Breast epithelium (tissue), 4 donors: ENCODE results near the gene RNF111. TPM values are rescaled to one million over a fixed set of nuclear protein-coding genes. Genes with fewer than 3 reads are reported as not detected.

Experiments used
- DNase-seq, 2 donors: peaks; one replicate each; pipeline ENCODE4 v3.0.0-alpha.2; 2019; ENCODE audit warnings: low spot score in 2 of 2
- H3K27ac ChIP-seq, 2 donors: fragments of 200-600 bp; sonication (generic) in 1 of 2; one replicate each; pipeline ENCODE4 v1.5.1; 2016 to 2019; ENCODE audit warnings: mild to moderate bottlenecking in 1 of 2
- H3K27me3 ChIP-seq, 2 donors: fragments of 200-600 bp; sonication (generic) in 1 of 2; one replicate each; pipeline versions ENCODE4 v1.5.1 to v1.6.0; 2017 to 2019; ENCODE audit warnings: control low read depth in 1 of 2, mild to moderate bottlenecking in 1 of 2
- H3K36me3 ChIP-seq: fragments of 200-600 bp; one replicate; pipeline ENCODE4 v1.5.1; 2019
- H3K4me1 ChIP-seq, 2 donors: fragments of 200-600 bp; sonication (generic); one replicate each; pipeline ENCODE4 v1.5.1; 2016 to 2019; ENCODE audit warnings: control low read depth in 1 of 2
- H3K4me3 ChIP-seq, 3 donors: fragments of 200-600 bp; sonication (generic); 1 replicate in 2 of 3; 2 replicates in 1 of 3; pipeline ENCODE4 v1.5.1; 2016 to 2019; ENCODE audit warnings: mild to moderate bottlenecking in 3 of 3, moderate library complexity in 2 of 3
- H3K9me3 ChIP-seq, 2 donors: fragments of 200-600 bp; sonication (generic) in 1 of 2; one replicate each; pipeline ENCODE4 v1.5.1; 2016 to 2019; ENCODE audit warnings: control low read depth in 1 of 2
- CTCF ChIP-seq, 3 donors: fragments of 450-650 bp; IDR thresholded peaks; one replicate each; pipeline ENCODE4 v1.5.1; 2016 to 2017; ENCODE audit warnings: antibody characterized with exemption in 3 of 3, mild to moderate bottlenecking in 3 of 3, moderate library complexity in 3 of 3
- POLR2A ChIP-seq: fragments of 450-650 bp; IDR thresholded peaks from one replicate; pipeline ENCODE4 v1.6.1; 2016; ENCODE audit warnings: antibody characterized with exemption, mild to moderate bottlenecking, moderate library complexity
- POLR2AphosphoS5 ChIP-seq, 3 donors: sonication (generic); formaldehyde crosslinking; IDR thresholded peaks; one replicate each; pipeline ENCODE4 v1.6.1; 2017; ENCODE audit warnings: antibody characterized with exemption in 3 of 3
- intact Hi-C: fragments of 100-400 bp; cut with DNase I; formaldehyde crosslinking; loops from one replicate; pipeline ENCODE4 v1.15.1; 2023; ENCODE audit warnings: low total_unique reads
- total RNA-seq, 3 donors: library from RNA; depleted of rRNA; stranded (reverse); fragments of >200 nt; gene quantifications; one replicate each; pipeline ENCODE4 v1.1.0, GENCODE V29; 2016

RNF111 gene
- total RNA-seq, 3 donors from 2014 or later, result 18.4 to 36.9 (median 27.9) TPM

- Histone ChIP-seq H3K4me1 (no peaks in the 10 kb centered on the region), H3K4me3 (no peak overlapping the region), H3K36me3 (peaks cover 23% of the 10 kb centered on the region), H3K27me3 (no peaks in the 10 kb centered on the region), H3K9me3 (no peaks in the 10 kb centered on the region), H3K27ac (no peak overlapping the region)
- DNase-seq, result no peak
- TF ChIP-seq POLR2AphosphoS5 (IDR thresholded peaks at IDR 0.05) (no peak), CTCF (IDR thresholded peaks at IDR 0.05) (no peak), POLR2A (no peak)
- intact Hi-C loops, result no loop called here
These were observed 100.3 kb downstream of the RNF111 start for GRCh38 chr15:59087731-59088130.

- H3K4me1 ChIP-seq, result no peaks in the 10 kb centered on the region
- TF ChIP-seq POLR2AphosphoS5 (IDR thresholded peaks at IDR 0.05) (no peak), CTCF (IDR thresholded peaks at IDR 0.05) (no peak), POLR2A (no peak)
- peaks cover 12% of the 10 kb centered on the region for H3K36me3 ChIP-seq
These were observed 106.6 kb downstream of the RNF111 start for GRCh38 chr15:59094077-59094476.

GRCh38 chr15:59096429-59096828, 109.0 kb downstream of the RNF111 start:
- no peaks in the 10 kb centered on the region for H3K4me1 ChIP-seq
- no peak overlapping the region for H3K27ac ChIP-seq
- no peak for DNase-seq
- intact Hi-C loops, result no loop called here
- no peaks in the 10 kb centered on the region for H3K27me3 ChIP-seq
- H3K9me3 ChIP-seq, result no peaks in the 10 kb centered on the region
- H3K36me3 ChIP-seq, result peaks cover 7% of the 10 kb centered on the region
- no peak overlapping the region for H3K4me3 ChIP-seq
- no peak for TF ChIP-seq POLR2AphosphoS5 (IDR thresholded peaks at IDR 0.05)
- no peak for TF ChIP-seq POLR2A
- TF ChIP-seq CTCF (IDR thresholded peaks at IDR 0.05), result no peak

More at GRCh38 chr15:59094077-59094476, 106.6 kb downstream of the RNF111 start:
- Histone ChIP-seq H3K27ac (no peak overlapping the region), H3K4me3 (no peak overlapping the region), H3K9me3 (no peaks in the 10 kb centered on the region), H3K27me3 (no peaks in the 10 kb centered on the region)
- DNase-seq, result no peak
- intact Hi-C loops, result no loop called here

GRCh38 chr15:59099162-59099685, 111.8 kb downstream of the RNF111 start:
- H3K27ac ChIP-seq, result no peak overlapping the region
- intact Hi-C loops, result no loop called here
- no peaks in the 10 kb centered on the region for H3K27me3 ChIP-seq
- H3K36me3 ChIP-seq, result no peaks in the 10 kb centered on the region
- no peaks in the 10 kb centered on the region for H3K9me3 ChIP-seq
- no peaks in the 10 kb centered on the region for H3K4me1 ChIP-seq
- TF ChIP-seq POLR2AphosphoS5 (IDR thresholded peaks at IDR 0.05) (no peak), POLR2A (no peak), CTCF (IDR thresholded peaks at IDR 0.05) (no peak)
- H3K4me3 ChIP-seq, result no peak overlapping the region
- DNase-seq, result no peak

GRCh38 chr15:59104602-59104911, 117.1 kb downstream of the RNF111 start:
- no peak for DNase-seq
- Histone ChIP-seq H3K36me3 (no peaks in the 10 kb centered on the region), H3K9me3 (no peaks in the 10 kb centered on the region), H3K27me3 (no peaks in the 10 kb centered on the region), H3K27ac (peak overlapping the region in 1 of 2 donors; percentile 43), H3K4me3 (peak overlapping the region; percentile 51 to 70 (median 61)), H3K4me1 (no peaks in the 10 kb centered on the region)
- TF ChIP-seq POLR2A (no peak), POLR2AphosphoS5 (IDR thresholded peaks at IDR 0.05) (no peak), CTCF (IDR thresholded peaks at IDR 0.05) (no peak)
- intact Hi-C loops, result no loop called here
